ENCODE results near the gene ZNF624.

Gene ZNF624

DNA sequence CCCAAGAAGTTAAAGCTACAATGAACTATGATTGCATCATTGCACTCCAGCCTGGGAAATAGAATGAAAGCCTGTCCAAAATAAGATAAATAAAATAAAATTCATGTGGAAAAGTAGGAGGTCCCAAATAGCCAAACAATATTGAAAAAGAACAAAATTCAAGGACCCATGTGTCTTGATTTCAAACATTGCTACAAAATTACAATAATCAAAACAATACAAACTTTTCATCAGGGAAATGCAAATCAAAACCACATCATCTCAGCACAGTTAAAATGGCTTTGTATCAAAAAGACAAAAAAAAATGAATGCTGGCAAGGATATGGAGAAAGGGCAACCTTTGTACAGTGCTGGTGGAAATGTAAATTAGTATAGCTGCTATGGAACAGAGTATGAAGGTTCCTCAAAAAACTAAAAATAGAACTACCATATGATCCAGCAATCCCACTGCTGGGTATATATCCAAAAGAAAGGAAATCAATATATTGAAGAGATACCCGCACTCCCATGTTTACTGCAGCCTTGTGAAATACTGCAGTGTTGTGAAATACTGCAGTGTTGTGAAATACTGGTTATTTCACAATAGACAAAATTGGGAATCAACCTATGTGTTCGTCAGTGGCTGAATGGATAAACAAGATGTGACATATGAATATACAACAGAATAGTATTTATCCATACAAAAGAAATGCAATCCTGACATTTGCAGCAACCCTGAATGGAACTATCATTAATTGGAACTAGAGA, 60.1 kb downstream of the ZNF624 start:
- no peak for DNase-seq (ENCODE audit: low spot score)

- DNase-seq (ENCODE audit: low spot score) = peak; percentile 87
Measured at GRCh38 chr17:16589097-16589969, 64.3 kb downstream of the ZNF624 start.

DNA sequence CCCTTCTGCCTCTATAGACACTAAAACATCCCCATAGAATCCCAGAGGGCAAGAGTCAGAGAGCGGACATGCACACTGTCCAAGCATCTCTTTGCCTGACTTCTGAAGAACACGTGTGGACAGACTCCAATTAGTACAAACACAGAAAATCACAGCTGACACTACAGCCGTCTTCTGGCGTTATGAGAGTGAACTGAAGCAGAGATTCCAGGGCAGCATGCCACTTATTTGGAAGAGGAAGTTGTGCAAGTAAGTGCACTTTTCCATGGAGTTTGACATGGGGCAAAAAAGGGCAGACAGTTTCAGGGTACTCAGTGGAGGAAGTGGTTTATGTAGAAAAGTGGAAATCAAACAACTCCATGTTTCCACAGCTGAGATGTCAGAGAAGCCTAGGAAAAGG, 67.9 kb downstream of the ZNF624 start:
- no peak for DNase-seq (ENCODE audit: low spot score)

DNA sequence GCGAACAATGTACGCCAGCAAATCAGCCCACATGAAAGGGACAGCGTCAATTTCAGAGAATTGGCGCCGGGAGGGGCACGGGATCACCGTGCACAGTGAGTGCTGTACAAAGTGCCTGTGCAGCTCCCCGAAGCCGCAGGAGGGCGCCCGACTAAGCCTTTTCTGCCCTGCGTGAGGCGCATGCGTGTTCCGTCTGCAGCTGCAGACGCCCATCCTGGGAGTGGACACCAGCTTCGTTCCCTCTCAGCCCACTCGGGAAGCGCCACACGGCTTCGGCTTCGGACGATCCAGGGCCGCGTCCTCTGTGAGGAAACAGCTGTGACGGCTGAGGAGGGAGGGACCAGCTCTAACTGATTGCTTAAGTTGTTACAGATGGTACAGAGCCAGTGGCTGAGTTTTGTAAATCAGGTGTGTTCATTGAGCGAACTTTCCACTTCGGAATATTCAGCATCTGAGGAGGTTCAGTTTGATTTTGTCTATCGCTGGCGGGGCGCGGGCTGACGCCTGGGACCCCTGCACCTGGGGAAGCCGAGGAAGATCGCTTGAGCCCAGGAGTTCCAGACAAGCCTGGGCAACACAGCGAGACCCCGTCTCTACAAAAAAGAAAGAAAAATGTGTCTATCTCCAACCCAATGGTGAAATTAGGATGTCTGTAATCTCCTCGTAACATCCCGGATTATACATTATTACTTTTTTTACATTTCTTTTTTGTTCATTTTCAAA, 69.2 kb downstream of the ZNF624 start:
- peak; percentile 98 for DNase-seq (ENCODE audit: low spot score)

- no peak for DNase-seq (ENCODE audit: low spot score)
Measured at GRCh38 chr17:16583781-16584180, 69.9 kb downstream of the ZNF624 start.

GRCh38 chr17:16573466-16573865, 80.2 kb downstream of the ZNF624 start:
- no peak for DNase-seq (ENCODE audit: low spot score)

All from HuH-7 (cell line).